Activated CD4-positive, alpha-beta memory T cell treated with anti-CD3 and anti-CD28 coated beads for 36 hours (primary cell): ENCODE measurements around the gene NHLRC3. TPM values are rescaled to one million over a fixed set of nuclear protein-coding genes. Genes with fewer than 3 reads are reported as not detected.
"Not testable (repeated sequence)": the region's sequence is repeated elsewhere in the genome, so short reads cannot be mapped to it uniquely, and the experiment has no call there.

Experiments used
- CTCF ChIA-PET: fragments of 350-600 bp; sonication (Branson Sonifier 250); formaldehyde crosslinking; loops from one replicate; lab custom pipeline; 2021; ENCODE audit warnings: antibody characterized with exemption, inconsistent platforms; lab: Charles Lee
- POLR2A ChIA-PET: fragments of 350-600 bp; sonication (Branson Sonifier 250); formaldehyde crosslinking; loops from one replicate; lab custom pipeline; 2021; ENCODE audit warnings: antibody characterized with exemption; lab: Charles Lee
- DNase-seq: peaks from one replicate; pipeline ENCODE4 v3.0.0-alpha.2; 2020
- H3K27ac Mint-ChIP-seq: one replicate; pipeline ENCODE4 v1.8.0; 2021; ENCODE audit warnings: mixed read lengths
- H3K27me3 Mint-ChIP-seq: one replicate; pipeline ENCODE4 v1.8.0; 2021; ENCODE audit warnings: mixed read lengths
- H3K36me3 Mint-ChIP-seq: one replicate; pipeline ENCODE4 v1.8.0; 2021; ENCODE audit warnings: mixed read lengths
- H3K4me1 Mint-ChIP-seq: one replicate; pipeline ENCODE4 v1.8.0; 2021; ENCODE audit warnings: low read depth, mixed read lengths
- H3K4me3 Mint-ChIP-seq: one replicate; pipeline ENCODE4 v1.8.0; 2021; ENCODE audit warnings: mild to moderate bottlenecking, mixed read lengths
- H3K9me3 Mint-ChIP-seq: one replicate; pipeline ENCODE4 v1.8.0; 2021; ENCODE audit warnings: mixed read lengths
- intact Hi-C: fragments of 100-400 bp; cut with micrococcal nuclease; formaldehyde crosslinking; loops from one replicate; pipeline ENCODE4 v1.15.1; 2023
- total RNA-seq, 2 experiments: library from RNA; stranded (reverse); gene quantifications; one replicate each; pipeline ENCODE4 v1.2.3, GENCODE V29; 2021

Gene NHLRC3, protein sequence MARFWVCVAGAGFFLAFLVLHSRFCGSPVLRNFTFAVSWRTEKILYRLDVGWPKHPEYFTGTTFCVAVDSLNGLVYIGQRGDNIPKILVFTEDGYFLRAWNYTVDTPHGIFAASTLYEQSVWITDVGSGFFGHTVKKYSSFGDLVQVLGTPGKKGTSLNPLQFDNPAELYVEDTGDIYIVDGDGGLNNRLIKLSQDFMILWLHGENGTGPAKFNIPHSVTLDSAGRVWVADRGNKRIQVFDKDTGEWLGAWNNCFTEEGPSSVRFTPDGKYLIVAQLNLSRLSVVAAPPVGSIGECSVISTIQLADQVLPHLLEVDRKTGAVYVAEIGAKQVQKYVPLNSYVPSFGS
- 10 to 100 TPM; 15.2 to 16.8 TPM for total RNA-seq

DNA sequence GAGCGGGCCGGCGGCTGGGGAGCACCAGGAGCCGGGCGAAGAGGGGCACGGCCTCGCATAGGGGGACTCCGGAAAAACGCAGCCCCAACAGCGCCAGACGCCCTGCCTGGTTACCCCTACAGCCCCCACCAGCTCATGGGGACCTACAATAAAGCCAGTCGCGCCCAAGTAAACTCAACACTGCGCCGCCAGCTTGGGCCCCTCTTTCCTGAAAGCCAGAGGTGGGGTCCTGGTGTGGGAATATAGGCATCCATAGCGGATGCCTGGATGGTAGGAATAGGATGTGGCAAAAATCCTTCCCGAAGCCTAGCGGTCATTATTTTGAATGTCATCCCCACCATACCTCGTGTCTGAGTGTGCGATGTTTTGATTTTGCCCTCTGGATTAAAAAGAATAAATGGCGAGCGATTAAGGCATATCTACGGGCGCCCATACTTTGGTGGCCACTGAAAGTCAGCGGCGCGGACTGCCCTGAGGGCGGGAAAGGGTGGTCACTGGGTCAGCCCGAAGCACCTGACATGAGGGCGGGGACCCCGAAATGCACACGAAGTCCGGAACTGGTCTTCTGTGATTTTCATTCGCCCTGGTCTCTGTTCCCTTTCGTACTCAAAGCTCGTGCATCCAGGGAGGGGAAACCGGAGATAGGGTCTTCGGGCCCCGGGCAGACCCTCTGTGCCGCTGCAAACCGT is at the start of gene NHLRC3, which contains the start of gene PROSER1:
Gene NHLRC3, plus strand, starts transcription at position 577 of the 689 bp plus-strand sequence. CDS start 184 bp downstream, outside the sequence.
Gene PROSER1, minus strand, starts transcription at position 210 of the 689 bp plus-strand sequence. CDS start 847 bp downstream, outside the sequence.
- Mint-ChIP-seq H3K36me3 (peaks cover 9% of the 10 kb centered on the region), H3K27me3 (no peaks in the 10 kb centered on the region), H3K4me3 (peak within 1 kb of the TSS; percentile 89), H3K4me1 (peaks cover 36% of the 10 kb centered on the region), H3K27ac (peak within 1 kb of the TSS; percentile 95), H3K9me3 (no peaks in the 10 kb centered on the region)
- peak; percentile 87 for DNase-seq
- intact Hi-C loops, result loop anchor here (1.0 to 10.0 kb wide), 9 partner anchors 57 to 1627 kb away; partner anchors contain the start of genes COG6, FOXO1, LHFPL6 and UFM1
- ChIA-PET POLR2A (interaction anchor here (0.6 to 2.3 kb wide), 5 partner anchors 14 to 618 kb away, joined by 3 to 10 read pairs (median 3); no protein-coding TSS in a partner anchor), CTCF (interaction anchor here (0.6 to 1.8 kb wide), 8 partner anchors 13 to 1981 kb away, joined by 3 to 7 read pairs (median 4); no protein-coding TSS in a partner anchor)

DNA sequence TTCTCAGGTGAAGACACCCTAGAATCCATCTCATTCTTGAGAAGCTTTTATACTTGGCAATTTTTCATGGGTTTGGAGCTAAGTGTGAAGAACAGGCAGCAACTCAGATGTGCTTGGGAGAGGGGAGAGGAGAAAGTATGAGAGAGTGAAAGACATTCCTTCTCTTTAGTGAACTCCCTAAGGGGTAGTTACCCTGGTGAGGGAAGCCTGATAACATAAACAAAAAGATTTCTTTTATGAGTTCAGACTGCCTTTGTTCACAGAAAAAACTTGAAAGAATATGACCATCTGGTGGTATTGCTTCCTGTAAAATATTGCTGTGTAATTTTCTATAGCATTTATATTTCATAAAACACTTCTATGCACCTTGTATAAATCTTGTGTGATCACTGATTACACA is 47.6 kb upstream of the NHLRC3 start, which contains the start of gene STOML3:
Gene STOML3, minus strand, starts transcription at position 139 of the 400 bp plus-strand sequence. Its CDS starts 110 bp downstream, at position 29.
- CTCF ChIA-PET, result no interaction called here
- no peak for DNase-seq
- intact Hi-C loops, result no loop called here
- H3K4me3 Mint-ChIP-seq, result no peak within 1 kb of the TSS
- no peaks in the 10 kb centered on the region for H3K27me3 Mint-ChIP-seq
- no peaks in the 10 kb centered on the region for H3K9me3 Mint-ChIP-seq
- H3K36me3 Mint-ChIP-seq, result no peaks in the 10 kb centered on the region
- POLR2A ChIA-PET, result no interaction called here
- no peak within 1 kb of the TSS for H3K27ac Mint-ChIP-seq
- H3K4me1 Mint-ChIP-seq, result no peaks in the 10 kb centered on the region

DNA sequence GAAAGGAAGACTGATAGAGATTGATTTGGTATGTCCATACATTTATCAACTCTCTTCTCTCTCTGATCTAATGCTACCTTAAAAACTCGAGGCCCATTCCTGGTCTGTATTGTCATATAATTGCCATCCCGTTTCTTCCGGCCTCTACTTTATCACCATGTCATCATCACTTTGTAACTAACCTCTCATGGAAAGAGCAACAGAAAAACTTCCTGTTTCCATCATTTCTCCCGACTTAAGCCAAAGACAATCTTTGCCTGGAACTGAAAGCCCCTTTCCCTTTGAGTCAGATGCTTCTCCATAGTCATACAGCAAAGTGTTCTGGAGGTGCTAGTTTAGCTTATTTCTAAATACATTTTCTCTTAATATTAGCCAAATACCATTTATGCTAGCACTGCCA is 44.9 kb upstream of the NHLRC3 start:
- no peaks in the 10 kb centered on the region for H3K4me1 Mint-ChIP-seq
- intact Hi-C loops, result no loop called here
- H3K9me3 Mint-ChIP-seq, result no peaks in the 10 kb centered on the region
- ChIA-PET POLR2A (no interaction called here), CTCF (interaction anchor here (1.0 kb wide), 1 partner anchor 619 kb away, joined by 4 read pairs; no protein-coding TSS in a partner anchor)
- H3K27me3 Mint-ChIP-seq, result no peaks in the 10 kb centered on the region
- H3K36me3 Mint-ChIP-seq, result no peaks in the 10 kb centered on the region
- DNase-seq, result no peak
- no peak overlapping the region for H3K4me3 Mint-ChIP-seq
- H3K27ac Mint-ChIP-seq, result no peak overlapping the region

DNA sequence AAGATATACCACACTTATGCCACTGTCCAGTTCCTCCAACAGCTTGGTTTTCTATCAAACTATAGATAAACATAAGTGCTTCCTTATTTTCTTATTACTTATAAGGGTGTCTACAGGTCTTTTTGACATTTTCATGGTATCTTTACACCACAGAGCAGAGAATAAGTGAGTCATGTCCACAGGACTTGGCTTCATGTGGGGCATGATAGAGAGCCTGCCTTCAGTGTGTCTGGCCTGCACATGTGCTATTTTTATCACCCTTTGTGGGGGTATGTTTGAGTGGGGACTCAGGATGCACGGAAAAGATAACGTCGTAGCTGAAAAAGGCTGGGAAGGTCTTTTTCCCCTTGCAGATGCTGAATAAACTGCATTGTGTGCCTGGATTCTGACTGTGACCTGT is 39.5 kb upstream of the NHLRC3 start:
- intact Hi-C loops, result no loop called here
- no peaks in the 10 kb centered on the region for H3K4me1 Mint-ChIP-seq
- ChIA-PET POLR2A (no interaction called here), CTCF (no interaction called here)
- DNase-seq, result no peak
- H3K36me3 Mint-ChIP-seq, result no peaks in the 10 kb centered on the region
- H3K27me3 Mint-ChIP-seq, result no peaks in the 10 kb centered on the region
- H3K4me3 Mint-ChIP-seq, result no peak overlapping the region
- H3K27ac Mint-ChIP-seq, result no peak overlapping the region
- H3K9me3 Mint-ChIP-seq, result no peaks in the 10 kb centered on the region

DNA sequence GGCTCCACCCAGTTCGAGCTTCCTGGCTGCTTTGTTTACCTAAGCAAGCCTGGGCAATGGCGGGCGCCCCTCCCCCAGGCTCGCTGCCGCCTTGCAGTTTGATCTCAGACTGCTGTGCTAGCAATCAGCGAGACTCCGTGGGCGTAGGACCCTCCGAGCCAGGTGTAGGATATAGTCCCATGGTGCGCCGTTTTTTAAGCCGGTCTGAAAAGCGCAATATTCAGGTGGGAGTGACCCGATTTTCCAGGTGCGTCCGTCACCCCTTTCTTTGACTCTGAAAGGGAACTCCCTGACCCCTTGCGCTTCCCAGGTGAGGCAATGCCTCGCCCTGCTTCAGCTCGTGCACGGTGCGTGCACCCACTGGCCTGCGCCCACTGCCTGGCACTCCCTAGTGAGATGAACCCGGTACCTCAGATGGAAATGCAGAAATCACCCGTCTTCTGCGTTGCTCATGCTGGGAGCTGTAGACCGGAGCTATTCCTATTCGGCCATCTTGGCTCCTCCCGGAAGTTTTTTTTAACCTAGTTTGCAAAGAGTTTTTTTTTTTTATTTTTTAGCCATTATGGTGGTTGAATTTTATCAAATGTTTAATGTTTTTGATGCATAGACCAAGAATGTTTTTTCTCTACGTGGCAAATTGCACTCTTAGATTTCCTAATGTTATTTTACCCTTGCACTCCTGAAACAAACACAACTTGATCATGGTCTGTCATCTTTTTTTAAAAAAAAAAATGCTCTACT is 31.7 kb upstream of the NHLRC3 start:
- H3K27me3 Mint-ChIP-seq, H3K4me3 Mint-ChIP-seq, DNase-seq, H3K9me3 Mint-ChIP-seq, intact Hi-C loops, H3K4me1 Mint-ChIP-seq, H3K27ac Mint-ChIP-seq, CTCF ChIA-PET, POLR2A ChIA-PET: not testable (repeated sequence)
- H3K36me3 Mint-ChIP-seq, result peaks cover 30% of the 10 kb centered on the region

DNA sequence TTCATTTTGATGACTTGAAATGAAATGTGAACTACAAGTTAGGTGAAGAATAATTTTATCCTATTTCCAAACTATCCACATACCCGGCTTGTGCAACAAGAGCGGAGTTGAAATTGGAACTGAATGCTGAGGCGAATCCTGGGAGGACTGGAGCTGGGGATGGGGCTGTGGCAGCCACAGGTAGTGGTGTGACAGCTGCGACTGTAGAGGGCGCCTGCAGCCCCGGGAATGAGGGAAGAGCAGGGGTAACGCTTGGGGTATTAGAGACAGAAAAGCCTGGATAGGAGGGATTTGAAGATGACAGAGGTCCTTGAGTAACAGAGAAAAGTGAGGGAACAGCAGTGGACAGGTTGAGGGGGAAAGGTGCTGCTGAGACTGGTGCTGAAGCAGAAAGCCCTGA is 25.6 kb upstream of the NHLRC3 start:
- ChIA-PET CTCF (interaction anchor here (0.8 kb wide), 1 partner anchor 600 kb away, joined by 4 read pairs; no protein-coding TSS in a partner anchor), POLR2A (no interaction called here)
- Mint-ChIP-seq H3K36me3 (peaks cover 68% of the 10 kb centered on the region), H3K9me3 (no peaks in the 10 kb centered on the region), H3K27me3 (no peaks in the 10 kb centered on the region), H3K27ac (no peak overlapping the region), H3K4me3 (no peak overlapping the region), H3K4me1 (peaks cover 3% of the 10 kb centered on the region)
- no peak for DNase-seq
- intact Hi-C loops, result no loop called here

DNA sequence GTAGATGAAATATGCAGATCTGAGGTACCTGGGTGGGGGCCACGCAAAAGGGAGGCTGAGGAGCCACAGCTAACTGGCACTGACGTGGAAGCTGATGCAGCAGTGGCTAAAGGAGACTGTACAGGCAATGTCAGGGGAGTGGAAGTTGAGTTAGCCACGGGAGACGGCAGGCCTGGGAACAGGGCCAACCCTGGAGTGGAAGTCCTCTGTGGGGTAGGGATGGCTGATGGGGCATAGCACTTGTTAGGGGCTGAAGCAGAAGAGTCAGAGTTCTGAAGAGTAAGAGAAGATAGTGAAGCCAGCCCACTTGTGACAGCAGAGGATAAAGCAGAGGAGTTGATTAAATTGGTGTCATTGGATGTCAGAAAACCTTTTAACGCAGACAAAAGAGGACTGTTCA is 24.8 kb upstream of the NHLRC3 start:
- Mint-ChIP-seq H3K36me3 (peaks cover 62% of the 10 kb centered on the region), H3K4me3 (no peak overlapping the region)
- POLR2A ChIA-PET, result no interaction called here

DNA sequence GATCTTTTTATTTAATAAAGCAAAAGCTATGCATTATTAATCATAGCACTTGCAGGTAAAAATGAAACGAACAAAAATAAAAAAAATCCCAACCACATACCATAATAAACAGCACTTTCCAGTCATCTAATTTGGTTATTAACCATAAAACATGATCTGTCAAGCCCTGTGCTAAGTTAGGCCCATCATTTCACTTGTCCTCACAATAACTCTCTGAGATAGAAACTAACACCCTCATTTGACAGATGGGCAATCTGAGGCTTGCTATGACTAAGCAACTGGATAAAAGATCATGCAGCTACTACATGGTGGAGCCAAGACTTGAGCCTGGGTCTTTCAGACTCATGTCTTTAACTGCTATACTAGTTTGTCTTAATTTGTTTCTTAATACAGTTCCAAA is 22.2 kb upstream of the NHLRC3 start:
- ChIA-PET POLR2A (interaction anchor here (1.9 kb wide), 1 partner anchor 22 kb away, joined by 8 read pairs; the partner anchor contains the start of genes NHLRC3 and PROSER1), CTCF (interaction anchor here (0.7 to 2.1 kb wide), 5 partner anchors 11 to 1059 kb away, joined by 3 to 6 read pairs (median 5); no protein-coding TSS in a partner anchor)
- peaks cover 52% of the 10 kb centered on the region for H3K36me3 Mint-ChIP-seq

More for the DNA sequence above, 24.8 kb upstream of the NHLRC3 start:
- Mint-ChIP-seq H3K27me3 (no peaks in the 10 kb centered on the region), H3K4me1 (peaks cover 3% of the 10 kb centered on the region), H3K9me3 (no peaks in the 10 kb centered on the region), H3K27ac (no peak overlapping the region)
- DNase-seq, result no peak
- intact Hi-C loops, result no loop called here
- CTCF ChIA-PET, result no interaction called here

DNA sequence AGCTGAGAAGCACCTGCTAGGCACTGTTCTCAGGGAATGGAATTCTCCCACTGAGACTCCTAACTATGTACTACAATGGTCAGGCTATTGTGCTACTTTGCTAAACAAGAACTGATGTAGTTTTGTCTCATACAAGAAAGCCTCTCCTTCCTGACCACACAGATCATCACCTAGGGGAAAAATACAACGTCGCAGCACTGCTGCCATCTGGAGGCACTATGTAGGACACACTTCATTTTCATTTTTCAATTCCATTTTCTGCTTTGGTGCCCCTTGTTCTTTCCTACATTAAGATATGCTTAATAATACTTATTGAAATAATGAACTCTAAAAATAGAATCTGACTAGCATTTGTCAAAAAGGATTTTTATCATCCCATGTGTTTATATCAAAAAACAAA is 21.5 kb upstream of the NHLRC3 start:
- H3K27ac Mint-ChIP-seq, result no peak overlapping the region
- no peaks in the 10 kb centered on the region for H3K27me3 Mint-ChIP-seq
- no peak overlapping the region for H3K4me3 Mint-ChIP-seq
- no peaks in the 10 kb centered on the region for H3K9me3 Mint-ChIP-seq
- CTCF ChIA-PET, result interaction anchor here (0.8 to 2.1 kb wide), 6 partner anchors 10 to 599 kb away, joined by 3 to 6 read pairs (median 3); no protein-coding TSS in a partner anchor
- peaks cover 3% of the 10 kb centered on the region for H3K4me1 Mint-ChIP-seq
- intact Hi-C loops, result no loop called here
- peak; percentile 22 for DNase-seq
- POLR2A ChIA-PET, result interaction anchor here (1.9 kb wide), 1 partner anchor 21 kb away, joined by 8 read pairs; the partner anchor contains the start of genes NHLRC3 and PROSER1
- peaks cover 48% of the 10 kb centered on the region for H3K36me3 Mint-ChIP-seq

More for the DNA sequence above, 22.2 kb upstream of the NHLRC3 start:
- Mint-ChIP-seq H3K27me3 (no peaks in the 10 kb centered on the region), H3K9me3 (no peaks in the 10 kb centered on the region), H3K27ac (no peak overlapping the region), H3K4me3 (no peak overlapping the region), H3K4me1 (peaks cover 3% of the 10 kb centered on the region)
- intact Hi-C loops, result no loop called here
- no peak for DNase-seq

DNA sequence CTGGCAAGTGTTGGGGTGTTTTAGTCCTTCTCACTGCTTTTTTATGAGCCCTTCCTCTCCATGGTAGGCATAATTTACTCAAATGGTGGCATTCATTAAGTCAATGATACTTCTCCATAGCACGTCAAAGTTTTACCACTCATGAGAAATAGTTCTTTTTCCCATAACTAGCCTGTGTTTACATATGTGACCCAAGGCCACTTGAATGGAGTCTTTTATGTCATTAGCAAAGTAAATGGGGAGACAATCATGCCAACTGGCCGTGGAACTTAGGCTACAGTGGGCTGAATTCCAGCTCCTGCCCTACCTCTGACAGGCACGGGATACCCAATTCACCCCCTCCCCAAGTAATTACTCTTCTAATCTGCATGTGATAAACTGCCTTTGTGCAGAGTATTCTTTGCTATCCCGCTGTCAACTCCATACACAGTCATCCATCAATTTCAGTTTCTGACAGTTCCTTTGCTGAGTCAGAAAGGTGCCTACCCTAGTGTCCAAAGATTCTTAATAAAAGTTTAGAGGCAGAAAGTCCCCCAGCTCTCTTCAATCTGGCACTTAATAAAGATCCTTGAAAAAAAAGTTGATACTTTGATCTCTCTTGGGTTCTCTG is 17.3 kb upstream of the NHLRC3 start:
- H3K9me3 Mint-ChIP-seq, result no peaks in the 10 kb centered on the region
- H3K36me3 Mint-ChIP-seq, result peaks cover 29% of the 10 kb centered on the region
- H3K4me1 Mint-ChIP-seq, result peaks cover 3% of the 10 kb centered on the region
- intact Hi-C loops, result no loop called here
- H3K27ac Mint-ChIP-seq, result no peak overlapping the region
- H3K4me3 Mint-ChIP-seq, result no peak overlapping the region
- POLR2A ChIA-PET, result no interaction called here
- no peak for DNase-seq
- no peaks in the 10 kb centered on the region for H3K27me3 Mint-ChIP-seq
- CTCF ChIA-PET, result no interaction called here

DNA sequence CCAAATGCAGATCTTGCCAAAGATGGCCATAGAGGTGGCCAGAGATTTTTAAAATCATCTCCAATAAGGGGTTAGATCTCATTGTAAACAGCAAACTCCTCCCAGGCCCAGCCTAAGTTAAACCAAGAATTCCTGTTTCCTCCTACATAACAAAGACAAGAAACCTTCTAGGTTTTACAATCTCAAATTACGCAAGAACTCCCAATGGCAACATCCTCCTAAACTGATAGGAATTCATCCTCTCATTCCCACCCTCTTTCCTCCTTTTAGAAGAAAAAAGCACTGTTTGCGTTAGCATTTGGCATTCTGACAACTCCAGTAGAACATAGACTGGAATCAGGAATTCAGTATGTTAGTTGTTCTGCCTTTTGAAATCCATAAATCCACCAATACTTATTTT is 14.9 kb upstream of the NHLRC3 start:
- H3K27me3 Mint-ChIP-seq, result no peaks in the 10 kb centered on the region
- ChIA-PET CTCF (interaction anchor here (1.8 kb wide), 1 partner anchor 14 kb away, joined by 5 read pairs; no protein-coding TSS in a partner anchor), POLR2A (interaction anchor here (1.1 kb wide), 1 partner anchor 15 kb away, joined by 3 read pairs; the partner anchor contains the start of genes NHLRC3 and PROSER1)
- intact Hi-C loops, result no loop called here
- H3K4me1 Mint-ChIP-seq, result no peaks in the 10 kb centered on the region
- no peak overlapping the region for H3K27ac Mint-ChIP-seq
- DNase-seq, result no peak
- no peaks in the 10 kb centered on the region for H3K9me3 Mint-ChIP-seq
- H3K36me3 Mint-ChIP-seq, result peaks cover 39% of the 10 kb centered on the region
- H3K4me3 Mint-ChIP-seq, result no peak overlapping the region
